GM13977 (cell line): Measurements from ENCODE around the gene CSNK2A2.

Source experiments
- DNase-seq: peaks from one replicate; pipeline ENCODE4 v3.0.0; 2012; ENCODE audit warnings: low spot score
- in situ Hi-C: fragments of 300-500 bp; cut with MboI; formaldehyde crosslinking; loops from one replicate; pipeline ENCODE4 v1.12.0; 2022; ENCODE audit warnings: low sequenced_read_pairs, low pct_unique_long_range_greater_than_20kb, mixed read lengths, inconsistent platforms; ENCODE audit not compliant: unreplicated experiment
- TF ChIP-seq, protein P1 (sequence below): IDR thresholded peaks from 2 replicates; pipeline ENCODE4 v1.5.1; 2012; ENCODE audit warnings: mild to moderate bottlenecking, control low read depth; ENCODE audit not compliant: insufficient read depth; ENCODE audit errors: extremely low read depth, missing control alignments

CSNK2A2 gene

DNA sequence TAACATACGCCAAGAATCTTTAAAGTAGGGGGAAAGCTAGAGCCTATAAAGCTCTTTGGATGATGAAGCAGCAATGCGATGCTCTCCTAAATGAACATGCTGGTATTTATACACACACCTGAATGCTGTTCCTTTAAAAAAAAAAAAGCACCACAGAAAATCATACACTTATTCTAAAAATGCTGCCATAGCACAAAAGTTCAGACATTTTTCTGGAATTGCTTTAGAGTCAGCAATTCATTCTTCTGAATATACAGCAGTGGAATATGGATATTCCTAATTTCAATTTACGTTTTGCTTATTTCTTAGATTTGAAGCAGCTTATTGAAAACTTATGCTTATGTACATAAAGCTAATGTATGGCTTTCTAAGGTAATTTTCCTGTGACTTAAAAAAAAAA is 3.1 kb downstream of the CSNK2A2 start:
- TF ChIP-seq, protein P1, sequence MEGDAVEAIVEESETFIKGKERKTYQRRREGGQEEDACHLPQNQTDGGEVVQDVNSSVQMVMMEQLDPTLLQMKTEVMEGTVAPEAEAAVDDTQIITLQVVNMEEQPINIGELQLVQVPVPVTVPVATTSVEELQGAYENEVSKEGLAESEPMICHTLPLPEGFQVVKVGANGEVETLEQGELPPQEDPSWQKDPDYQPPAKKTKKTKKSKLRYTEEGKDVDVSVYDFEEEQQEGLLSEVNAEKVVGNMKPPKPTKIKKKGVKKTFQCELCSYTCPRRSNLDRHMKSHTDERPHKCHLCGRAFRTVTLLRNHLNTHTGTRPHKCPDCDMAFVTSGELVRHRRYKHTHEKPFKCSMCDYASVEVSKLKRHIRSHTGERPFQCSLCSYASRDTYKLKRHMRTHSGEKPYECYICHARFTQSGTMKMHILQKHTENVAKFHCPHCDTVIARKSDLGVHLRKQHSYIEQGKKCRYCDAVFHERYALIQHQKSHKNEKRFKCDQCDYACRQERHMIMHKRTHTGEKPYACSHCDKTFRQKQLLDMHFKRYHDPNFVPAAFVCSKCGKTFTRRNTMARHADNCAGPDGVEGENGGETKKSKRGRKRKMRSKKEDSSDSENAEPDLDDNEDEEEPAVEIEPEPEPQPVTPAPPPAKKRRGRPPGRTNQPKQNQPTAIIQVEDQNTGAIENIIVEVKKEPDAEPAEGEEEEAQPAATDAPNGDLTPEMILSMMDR = no peak
- in situ Hi-C loops = no loop called here
- no peak for DNase-seq

- no peak for DNase-seq
- TF ChIP-seq, protein P1 = no peak
- in situ Hi-C loops = no loop called here
Observed at GRCh38 chr16:58187665-58188421, 10.1 kb downstream of the CSNK2A2 start.

DNA sequence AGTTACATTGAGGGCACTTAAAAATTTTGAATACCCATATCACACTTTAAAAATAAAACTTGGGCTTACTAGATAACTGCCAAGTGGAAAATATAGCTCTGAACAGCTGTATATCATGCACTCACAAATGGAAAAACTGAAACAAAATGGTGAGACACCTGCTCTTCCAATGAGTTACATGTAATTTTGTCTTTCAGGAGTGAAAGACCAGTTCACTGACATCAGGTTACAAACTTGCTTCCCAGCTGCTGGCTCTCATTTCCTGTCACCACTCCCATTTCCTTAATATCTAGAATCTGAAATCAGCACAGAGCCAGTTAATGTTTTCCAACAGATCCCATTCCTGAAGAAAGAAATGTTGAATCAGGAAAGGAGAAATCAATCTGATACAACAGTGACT is 10.8 kb downstream of the CSNK2A2 start:
- TF ChIP-seq, protein P1 = no peak
- in situ Hi-C loops = no loop called here
- no peak for DNase-seq

DNA sequence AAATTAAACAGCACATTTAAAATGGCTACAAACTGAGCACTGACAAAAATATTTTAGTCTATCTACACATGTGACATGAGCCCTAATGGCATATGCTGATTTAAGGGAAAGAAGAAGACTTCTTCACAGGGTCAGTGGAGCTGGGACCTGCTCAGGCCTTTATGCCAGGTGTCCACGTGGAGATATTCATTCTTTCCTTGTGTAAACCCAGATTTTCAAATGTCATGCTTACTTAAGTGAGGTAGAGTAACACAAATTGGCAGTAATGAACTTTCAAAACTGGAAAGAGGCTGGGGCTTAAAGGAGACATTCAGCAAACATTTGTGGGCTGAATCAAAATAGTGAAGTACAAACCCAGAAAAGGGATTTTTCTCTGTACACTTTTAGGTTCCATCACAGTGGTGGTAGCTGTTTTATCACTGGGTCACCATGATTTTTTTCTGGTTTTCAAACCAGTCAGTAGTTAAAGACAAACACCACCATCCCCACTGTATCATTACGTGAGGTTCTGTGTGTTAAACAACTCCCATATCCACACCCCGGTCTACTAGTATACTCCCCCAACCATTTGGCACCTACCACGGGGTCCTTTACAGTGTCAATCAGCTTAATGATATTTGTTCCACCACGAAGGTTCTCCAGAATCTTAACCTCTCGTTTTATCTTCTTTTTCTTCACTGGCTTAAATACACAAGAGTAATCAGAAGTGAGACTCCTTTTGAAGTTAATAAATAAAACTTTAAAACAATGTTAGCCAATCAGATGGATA is 11.5 kb downstream of the CSNK2A2 start:
- TF ChIP-seq, protein P1 = no peak
- in situ Hi-C loops = no loop called here
- no peak for DNase-seq

GRCh38 chr16:58177353-58177710 is 20.6 kb downstream of the CSNK2A2 start:
- TF ChIP-seq, protein P1 = no peak
- in situ Hi-C loops = no loop called here
- no peak for DNase-seq

DNA sequence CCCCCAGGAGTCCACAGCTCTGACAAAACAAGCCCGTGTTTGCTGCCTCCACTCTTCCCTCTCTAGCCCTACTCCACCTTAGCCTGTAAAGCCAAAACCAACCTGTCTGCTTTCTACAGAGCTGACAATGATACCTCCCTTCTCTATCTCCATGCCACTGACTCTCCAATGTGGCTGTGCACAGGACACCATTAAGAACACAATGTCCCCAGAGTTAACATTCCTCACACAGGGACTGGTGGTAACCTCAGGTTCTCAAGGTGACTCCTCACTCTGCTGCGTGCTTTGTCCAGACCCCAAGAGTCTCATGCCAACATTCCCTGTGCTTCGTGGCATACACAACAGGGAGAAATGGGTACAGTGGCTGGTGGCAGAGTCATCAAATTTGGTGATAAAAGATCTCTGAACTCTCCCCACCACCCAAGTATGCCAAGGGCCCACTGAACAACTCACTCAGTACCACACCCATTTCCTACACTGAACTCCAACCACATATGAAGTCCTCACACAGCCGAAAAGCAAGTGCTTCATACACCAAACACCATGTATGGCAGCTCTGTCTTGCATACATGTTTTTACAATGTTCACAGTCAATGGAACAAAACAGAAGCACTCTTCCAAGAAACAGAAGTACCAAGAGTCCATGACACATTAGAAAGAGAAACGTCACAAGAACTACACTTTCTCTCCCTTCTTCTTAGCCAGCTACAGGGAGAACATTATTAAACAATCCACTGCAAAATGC is 21.1 kb downstream of the CSNK2A2 start:
- in situ Hi-C loops = no loop called here
- DNase-seq = no peak
- TF ChIP-seq, protein P1 = no peak
